Ascending aorta (tissue), 2 donors: Measurements from ENCODE around the gene RTEL1. TPM values are rescaled to one million over a fixed set of nuclear protein-coding genes. Genes with fewer than 3 reads are reported as not detected.

Source experiments
- DNase-seq, 2 donors: peaks; one replicate each; pipeline ENCODE4 v3.0.0-alpha.2; 2019; ENCODE audit warnings: low spot score in 2 of 2
- H3K27ac ChIP-seq, 2 donors: fragments of 200-600 bp; sonication (generic); one replicate each; pipeline ENCODE4 v1.5.1; 2016 to 2017; ENCODE audit warnings: mild to moderate bottlenecking in 1 of 2
- H3K27me3 ChIP-seq: fragments of 200-600 bp; sonication (generic); one replicate; pipeline ENCODE4 v1.5.1; 2017
- H3K36me3 ChIP-seq, 2 donors: fragments of 200-600 bp; sonication (generic); one replicate each; pipeline ENCODE4 v1.5.1; 2016
- H3K4me1 ChIP-seq, 2 donors: fragments of 200-600 bp; sonication (generic); one replicate each; pipeline ENCODE4 v1.5.1; 2016 to 2017; ENCODE audit warnings: mild to moderate bottlenecking in 1 of 2
- H3K4me3 ChIP-seq, 2 donors: fragments of 200-600 bp; sonication (generic); one replicate each; pipeline ENCODE4 v1.5.1; 2016 to 2017; ENCODE audit warnings: mild to moderate bottlenecking in 1 of 2
- H3K9me3 ChIP-seq, 2 donors: fragments of 200-600 bp; sonication (generic); one replicate each; pipeline ENCODE4 v1.5.1; 2016
- CTCF ChIP-seq, 3 experiments: fragments of 200-600 bp in 2 of 3; fragments of 450-650 bp in 1 of 3; sonication (generic) in 2 of 3; IDR thresholded peaks; one replicate each; pipeline ENCODE4 v1.5.1; 2016 to 2019; ENCODE audit warnings: antibody characterized with exemption in 3 of 3, mild to moderate bottlenecking in 1 of 3, moderate library complexity in 1 of 3
- intact Hi-C: fragments of 100-400 bp; cut with DNase I; formaldehyde crosslinking; loops from one replicate; pipeline ENCODE4 v1.15.1; 2023
- total RNA-seq: library from RNA; depleted of rRNA; stranded (reverse); fragments of >200 nt; gene quantifications from one replicate; pipeline ENCODE4 v1.1.0, GENCODE V29; 2016

Gene RTEL1
- total RNA-seq, 1 donor from 2014 or later: 80.6 TPM

GRCh38 chr20:63680857-63681608, 22.9 kb downstream of the RTEL1 start:
- DNase-seq: no peak

GRCh38 chr20:63681609-63682142, 23.6 kb downstream of the RTEL1 start:
- no peak for TF ChIP-seq CTCF (IDR thresholded peaks at IDR 0.05)
- intact Hi-C loops: loop anchor here (1.0 to 2.0 kb wide), 2 partner anchors 23 to 25 kb away; partner anchors contain the start of genes ARFRP1 and RTEL1
- Histone ChIP-seq H3K4me1 (peaks cover 11 to 27% of the 10 kb centered on the region in 2 donors), H3K4me3 (no peak overlapping the region), H3K9me3 (no peaks in the 10 kb centered on the region), H3K27me3 (no peaks in the 10 kb centered on the region), H3K36me3 (peaks cover 11 to 31% of the 10 kb centered on the region in 2 donors), H3K27ac (peak overlapping the region; percentile 90 to 98)
- no peak for DNase-seq

More at GRCh38 chr20:63680857-63681608, 22.9 kb downstream of the RTEL1 start:
- Histone ChIP-seq H3K9me3 (no peaks in the 10 kb centered on the region), H3K4me1 (peaks cover 11 to 27% of the 10 kb centered on the region in 2 donors), H3K36me3 (peaks cover 14 to 31% of the 10 kb centered on the region in 2 donors), H3K27ac (peak overlapping the region; percentile 90 to 98), H3K4me3 (no peak overlapping the region), H3K27me3 (no peaks in the 10 kb centered on the region)
- TF ChIP-seq CTCF (IDR thresholded peaks at IDR 0.05): no peak
- intact Hi-C loops: no loop called here

GRCh38 chr20:63682384-63683139, 24.4 kb downstream of the RTEL1 start:
- TF ChIP-seq CTCF (IDR thresholded peaks at IDR 0.05): no peak
- peak; percentile 79 to 93 for DNase-seq
- Histone ChIP-seq H3K27me3 (no peaks in the 10 kb centered on the region), H3K36me3 (peaks cover 7 to 27% of the 10 kb centered on the region in 2 donors), H3K4me1 (peaks cover 11 to 31% of the 10 kb centered on the region in 2 donors), H3K9me3 (no peaks in the 10 kb centered on the region), H3K4me3 (peak overlapping the region in 1 of 2 donors; percentile 29), H3K27ac (peak overlapping the region; percentile 90 to 98)
- intact Hi-C loops: loop anchor here (1.0 to 2.0 kb wide), 2 partner anchors 24 kb away; partner anchors contain the start of genes ARFRP1 and RTEL1

- Histone ChIP-seq H3K36me3 (peaks cover 0 to 4% of the 10 kb centered on the region in 2 donors), H3K4me3 (no peak overlapping the region), H3K27me3 (no peaks in the 10 kb centered on the region), H3K9me3 (no peaks in the 10 kb centered on the region), H3K27ac (peak overlapping the region; percentile 66 to 87), H3K4me1 (peaks cover 11 to 31% of the 10 kb centered on the region in 2 donors)
- no peak for DNase-seq
- intact Hi-C loops: no loop called here
- no peak for TF ChIP-seq CTCF (IDR thresholded peaks at IDR 0.05)
These were observed 27.3 kb downstream of the RTEL1 start for GRCh38 chr20:63685269-63686026.

GRCh38 chr20:63686094-63686491, 28.0 kb downstream of the RTEL1 start:
- H3K36me3 ChIP-seq: peaks cover 0 to 6% of the 10 kb centered on the region in 2 donors
- H3K4me3 ChIP-seq: no peak overlapping the region
- H3K4me1 ChIP-seq: peaks cover 11 to 31% of the 10 kb centered on the region in 2 donors
- H3K9me3 ChIP-seq: no peaks in the 10 kb centered on the region
- H3K27ac ChIP-seq: peak overlapping the region; percentile 66 to 87
- intact Hi-C loops: no loop called here
- TF ChIP-seq CTCF (IDR thresholded peaks at IDR 0.05): no peak
- H3K27me3 ChIP-seq: no peaks in the 10 kb centered on the region
- no peak for DNase-seq
